ENCODE results near the gene GZMM.
A peak's percentile ranks its signal among the peaks of the same experiment; 100 is the strongest.

Gene GZMM

GRCh38 chr19:585551-586110 lies 41.8 kb downstream of the GZMM start:
- ChIA-PET CTCF (interaction anchor here (1.4 to 3.2 kb wide), 7 partner anchors 10 to 167 kb away, joined by 3 to 12 read pairs (median 8); no protein-coding TSS in a partner anchor), POLR2A (no interaction called here)
- no peak for DNase-seq (ENCODE audit: extremely low spot score)
- no peak for TF ChIP-seq CTCF (IDR thresholded peaks at IDR 0.05; ENCODE audit: control extremely low read depth, extremely low read depth, low read depth, missing control alignments)

DNA sequence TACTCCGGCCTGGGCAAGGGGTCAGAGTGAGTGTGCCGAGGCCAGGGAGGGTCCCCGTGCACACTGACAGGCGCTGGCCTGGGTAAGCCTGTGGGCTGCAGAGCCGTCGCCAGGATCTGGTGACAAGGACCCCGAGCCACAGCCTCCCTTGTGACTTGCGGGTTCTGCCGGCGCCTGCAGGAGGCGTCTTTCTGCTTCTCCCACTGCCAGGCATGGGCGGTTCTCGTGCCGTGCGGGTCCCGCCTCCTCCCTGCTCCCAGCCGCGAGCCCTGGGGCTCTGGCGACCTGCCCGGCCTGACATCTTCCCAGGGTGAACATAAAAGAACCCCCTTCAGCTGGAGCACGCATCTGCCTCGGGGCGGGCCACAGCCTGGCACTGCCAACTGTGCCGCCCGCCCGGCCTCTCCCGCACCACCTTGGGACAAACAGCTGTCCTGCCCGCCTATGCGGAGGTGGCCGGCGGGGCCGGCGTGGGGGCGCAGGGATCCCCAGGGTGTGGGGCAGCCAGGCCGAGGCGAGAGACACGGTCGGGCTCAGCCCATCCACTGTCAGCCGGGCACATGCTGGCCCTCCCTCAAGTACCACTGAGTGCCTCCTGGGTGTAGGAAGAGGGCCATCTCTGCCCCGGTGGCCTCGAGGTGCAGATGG lies 44.4 kb downstream of the GZMM start:
- ChIA-PET POLR2A (no interaction called here), CTCF (interaction anchor here (1.1 kb wide), 1 partner anchor 146 kb away, joined by 3 read pairs; no protein-coding TSS in a partner anchor)
- TF ChIP-seq CTCF (IDR thresholded peaks at IDR 0.05; ENCODE audit: control extremely low read depth, extremely low read depth, low read depth, missing control alignments) = peak; percentile 59
- DNase-seq (ENCODE audit: extremely low spot score) = peak; percentile 66

DNA sequence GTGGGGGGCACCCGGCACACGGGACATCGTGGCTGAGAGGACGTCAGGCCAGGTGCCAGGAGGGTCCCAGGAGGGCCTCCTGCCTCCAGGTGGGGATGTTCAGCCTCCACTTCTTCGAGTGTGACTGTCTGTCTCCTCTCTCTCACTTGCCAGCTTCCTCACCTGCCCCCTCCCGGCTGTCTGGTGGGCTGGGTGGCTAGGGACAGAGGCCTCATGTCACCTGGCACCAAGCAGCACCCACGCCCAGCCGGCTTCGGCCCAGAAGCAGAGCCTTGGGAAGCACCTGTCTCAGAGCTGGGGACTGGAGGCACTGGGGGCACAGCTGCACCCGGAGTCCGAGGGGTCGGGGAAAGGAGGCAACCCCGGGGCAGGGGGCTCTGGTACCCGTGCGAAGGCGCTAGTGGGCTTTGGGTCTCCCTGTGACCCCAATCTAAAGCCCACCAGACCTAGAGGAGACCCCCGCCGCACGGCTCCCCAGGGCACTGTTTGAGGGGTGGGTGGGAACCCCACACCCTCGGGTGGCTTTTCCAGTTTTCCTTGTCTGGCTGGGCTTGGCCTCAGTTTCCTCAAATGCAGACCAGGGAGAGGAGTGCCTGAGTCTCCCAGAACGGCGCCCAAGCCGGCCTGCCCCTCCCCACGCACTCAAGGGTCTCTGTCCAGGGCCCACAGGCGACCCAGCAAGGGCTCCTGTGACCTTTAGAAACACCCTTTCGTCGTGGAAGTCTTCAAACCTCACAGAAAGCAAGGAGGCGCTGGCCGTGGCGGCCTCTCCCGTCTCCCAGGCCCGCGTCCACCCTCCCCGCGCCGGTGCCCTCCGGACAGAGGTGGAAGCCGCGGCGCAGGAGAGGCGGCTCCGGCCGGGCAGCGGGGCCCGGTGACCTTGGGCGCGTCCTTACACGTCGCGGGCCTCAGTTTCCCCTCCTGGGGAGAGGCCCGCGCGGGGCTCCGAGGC lies 45.2 kb downstream of the GZMM start:
- DNase-seq (ENCODE audit: extremely low spot score) = no peak
- POLR2A ChIA-PET = no interaction called here
- CTCF ChIA-PET = interaction anchor here (1.1 kb wide), 1 partner anchor 145 kb away, joined by 3 read pairs; no protein-coding TSS in a partner anchor
- peak; percentile 4 for TF ChIP-seq CTCF (IDR thresholded peaks at IDR 0.05; ENCODE audit: control extremely low read depth, extremely low read depth, low read depth, missing control alignments)

- CTCF ChIA-PET = no interaction called here
- DNase-seq (ENCODE audit: extremely low spot score) = no peak
- POLR2A ChIA-PET = no interaction called here
- TF ChIP-seq CTCF (IDR thresholded peaks at IDR 0.05; ENCODE audit: control extremely low read depth, extremely low read depth, low read depth, missing control alignments) = no peak
Observed at GRCh38 chr19:589693-590395, 46.0 kb downstream of the GZMM start, which contains the start of gene HCN2. HCN2 (plus strand) TSS chr19:589881; CDS start chr19:589946, 65 bp downstream.

DNA sequence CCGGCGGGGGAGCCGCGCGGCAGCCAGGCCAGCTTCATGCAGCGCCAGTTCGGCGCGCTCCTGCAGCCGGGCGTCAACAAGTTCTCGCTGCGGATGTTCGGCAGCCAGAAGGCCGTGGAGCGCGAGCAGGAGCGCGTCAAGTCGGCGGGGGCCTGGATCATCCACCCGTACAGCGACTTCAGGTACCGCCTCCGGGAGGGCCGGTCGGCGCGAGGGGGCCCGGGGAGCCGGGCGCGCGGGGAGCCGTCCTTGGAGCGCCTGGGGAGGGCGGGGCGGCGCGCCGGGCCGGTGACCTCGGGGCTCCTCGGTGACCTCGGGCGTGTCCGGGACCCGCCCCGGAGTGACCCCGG lies 46.5 kb downstream of the GZMM start:
- POLR2A ChIA-PET = no interaction called here
- no peak for TF ChIP-seq CTCF (IDR thresholded peaks at IDR 0.05; ENCODE audit: control extremely low read depth, extremely low read depth, low read depth, missing control alignments)
- DNase-seq (ENCODE audit: extremely low spot score) = no peak
- CTCF ChIA-PET = no interaction called here

- CTCF ChIA-PET = no interaction called here
- DNase-seq (ENCODE audit: extremely low spot score) = no peak
- POLR2A ChIA-PET = no interaction called here
- TF ChIP-seq CTCF (IDR thresholded peaks at IDR 0.05; ENCODE audit: control extremely low read depth, extremely low read depth, low read depth, missing control alignments) = no peak
Observed at GRCh38 chr19:590750-591098, 46.9 kb downstream of the GZMM start.
